K562 treated with DMSO at 1 percent for 24 hours (cell line): ENCODE data around the gene DDA1. TPM values are rescaled to one million over a fixed set of nuclear protein-coding genes. Genes with fewer than 3 reads are reported as not detected.

Experiments used
- total RNA-seq: library from RNA; unstranded; fragments of 300-600 nt; gene quantifications from 2 replicates; pipeline ENCODE4 v1.2.3, GENCODE V29; 2022; ENCODE audit warnings: low read depth; ENCODE audit not compliant: insufficient read depth

DDA1 gene
- total RNA-seq = 112 and 122 TPM in 2 replicates

GRCh38 chr19:17309198-17309964, at the start of gene DDA1:
DDA1 (plus strand) TSS chr19:17309563; CDS start chr19:17309655, 92 bp downstream.

GRCh38 chr19:17264641-17264979, 44.8 kb upstream of the DDA1 start, which contains the start of gene USHBP1:
USHBP1 (minus strand) TSS chr19:17264745; CDS start chr19:17264299, 446 bp downstream.

GRCh38 chr19:17266975-17267788, 42.2 kb upstream of the DDA1 start, which contains the start of gene BABAM1:
BABAM1 (plus strand) TSS chr19:17267443; CDS start chr19:17268807, 1,364 bp downstream.

GRCh38 chr19:17281391-17282304, 27.7 kb upstream of the DDA1 start, which contains the start of gene ANKLE1:
ANKLE1 (plus strand) TSS chr19:17281901; CDS start chr19:17281921, 20 bp downstream.

GRCh38 chr19:17303167-17303939, 6.0 kb upstream of the DDA1 start, which contains the start of gene ABHD8:
ABHD8 (minus strand) TSS chr19:17303425; CDS start chr19:17301616, 1,809 bp downstream.

GRCh38 chr19:17305517-17306284, 3.7 kb upstream of the DDA1 start, which contains the start of gene MRPL34:
MRPL34 (plus strand) TSS chr19:17305872; CDS start chr19:17305893, 21 bp downstream.

GRCh38 chr19:17334414-17335409, 25.3 kb downstream of the DDA1 start, which contains the start of gene ANO8:
ANO8 (minus strand) TSS chr19:17334855; CDS start chr19:17334670, 185 bp downstream.

GRCh38 chr19:17336872-17337674, 27.7 kb downstream of the DDA1 start, which contains the start of gene GTPBP3:
GTPBP3 (plus strand) TSS chr19:17337553; CDS start chr19:17337612, 59 bp downstream.

Other genes with a start within 250 kb of the DDA1 start
- gene HAUS8, start 234.1 kb upstream of the DDA1 start, total RNA-seq = 22.6 and 23.1 TPM in 2 replicates
- gene MYO9B, start 233.8 kb upstream of the DDA1 start, total RNA-seq = 89.0 and 94.7 TPM in 2 replicates
- 40.5 and 47.2 TPM in 2 replicates for gene USE1, start 94.2 kb upstream of the DDA1 start, total RNA-seq
- gene OCEL1, start 83.3 kb upstream of the DDA1 start, total RNA-seq = 95.8 and 110 TPM in 2 replicates
- 199 and 227 TPM in 2 replicates for gene NR2F6, start 63.6 kb upstream of the DDA1 start, total RNA-seq
- not detected in 2 replicates for gene USHBP1, start 44.8 kb upstream of the DDA1 start, total RNA-seq
- 97.0 and 121 TPM in 2 replicates for gene BABAM1, start 42.1 kb upstream of the DDA1 start, total RNA-seq
- 3.1 and 3.2 TPM in 2 replicates for gene ANKLE1, start 27.7 kb upstream of the DDA1 start, total RNA-seq
- gene ABHD8, start 6.1 kb upstream of the DDA1 start, total RNA-seq = 54.5 and 56.1 TPM in 2 replicates
- gene MRPL34, start 3.7 kb upstream of the DDA1 start, total RNA-seq = 173 and 196 TPM in 2 replicates
- 13.4 and 13.9 TPM in 2 replicates for gene ANO8, start 25.3 kb downstream of the DDA1 start, total RNA-seq
- 84.4 and 97.9 TPM in 2 replicates for gene GTPBP3, start 28.0 kb downstream of the DDA1 start, total RNA-seq
- gene PLVAP, start 67.8 kb downstream of the DDA1 start, total RNA-seq = 0.32 and 0.45 TPM in 2 replicates
- gene CCDC194, start 84.6 kb downstream of the DDA1 start, total RNA-seq = 1.1 TPM in 1 of 2 replicates, not detected in the other
- gene BST2, start 96.1 kb downstream of the DDA1 start, total RNA-seq = 496 and 532 TPM in 2 replicates
- 112 and 116 TPM in 2 replicates for gene MVB12A, start 110.5 kb downstream of the DDA1 start, total RNA-seq
- 0.54 and 0.67 TPM in 2 replicates for gene TMEM221, start 139.1 kb downstream of the DDA1 start, total RNA-seq
- not detected in 2 replicates for gene NXNL1, start 151.4 kb downstream of the DDA1 start, total RNA-seq
- gene SLC27A1, start 161.0 kb downstream of the DDA1 start, total RNA-seq = 4.8 and 5.7 TPM in 2 replicates
- 196 and 213 TPM in 2 replicates for gene PGLS, start 202.1 kb downstream of the DDA1 start, total RNA-seq
- gene COLGALT1, start 246.1 kb downstream of the DDA1 start, total RNA-seq = 97.1 and 98.2 TPM in 2 replicates